ENCODE measurements around the gene CYP46A1. TPM values are rescaled to one million over a fixed set of nuclear protein-coding genes. Genes with fewer than 3 reads are reported as not detected.

The CYP46A1 gene
- total and polyA plus RNA-seq, 3 donors from 2014 or later: 2.5 to 4.6 (median 4.2) TPM

DNA sequence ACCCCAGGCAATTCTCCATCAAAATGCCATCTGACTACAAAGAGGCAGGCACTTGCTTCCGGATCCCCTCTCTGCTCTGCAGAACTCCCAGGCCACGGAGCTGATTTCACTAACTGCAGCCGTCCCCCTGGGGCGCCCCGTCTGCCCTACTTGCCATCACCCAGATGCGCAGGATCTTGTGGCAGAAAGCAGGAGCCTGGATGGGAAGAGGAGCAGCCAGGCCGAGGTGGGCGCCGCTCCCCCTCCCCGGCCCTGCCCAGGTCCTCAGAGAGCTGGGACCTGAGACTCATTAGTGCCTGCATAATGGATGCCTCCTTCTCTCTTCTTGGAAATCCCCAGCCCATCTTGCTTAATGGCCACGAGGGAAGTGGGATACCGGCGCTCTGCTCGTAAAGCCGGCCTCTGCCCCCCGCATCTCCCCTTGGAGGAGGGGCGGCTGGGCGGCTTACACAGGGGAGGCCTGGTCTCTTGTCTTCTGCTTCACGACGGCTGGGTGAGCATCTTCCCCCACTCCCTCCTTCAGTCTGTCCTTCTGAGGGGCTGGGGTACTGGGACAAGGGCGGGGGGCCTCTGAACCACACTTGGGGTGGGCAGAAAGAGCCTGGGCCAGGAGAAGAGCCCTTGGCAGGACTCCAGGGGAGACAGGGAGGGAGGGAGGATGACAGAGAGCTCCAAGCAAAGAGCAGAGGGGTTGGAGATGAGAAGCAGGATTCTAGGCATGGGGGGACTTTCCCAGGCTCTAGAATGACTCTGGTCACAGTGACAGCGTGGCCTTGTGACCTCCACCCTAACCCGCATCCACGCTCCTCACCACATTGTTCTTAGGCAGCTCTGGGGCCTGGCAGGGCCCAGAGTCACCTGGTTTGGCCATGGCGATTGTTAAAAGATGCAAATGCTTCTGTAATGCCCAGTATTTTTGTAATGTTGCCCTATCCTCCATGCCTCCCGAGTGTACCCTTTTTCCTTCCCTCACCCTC, 89.7 kb downstream of the CYP46A1 start:
- H3K27ac ChIP-seq: no peak overlapping the region
- 89 to 91% methylated on average over 22 to 26 of the region's 26 CpGs for WGBS, 2 donors
- no peak for TF ChIP-seq CTCF (IDR thresholded peaks at IDR 0.05)
- no peak for TF ChIP-seq POLR2A (IDR thresholded peaks at IDR 0.05)

DNA sequence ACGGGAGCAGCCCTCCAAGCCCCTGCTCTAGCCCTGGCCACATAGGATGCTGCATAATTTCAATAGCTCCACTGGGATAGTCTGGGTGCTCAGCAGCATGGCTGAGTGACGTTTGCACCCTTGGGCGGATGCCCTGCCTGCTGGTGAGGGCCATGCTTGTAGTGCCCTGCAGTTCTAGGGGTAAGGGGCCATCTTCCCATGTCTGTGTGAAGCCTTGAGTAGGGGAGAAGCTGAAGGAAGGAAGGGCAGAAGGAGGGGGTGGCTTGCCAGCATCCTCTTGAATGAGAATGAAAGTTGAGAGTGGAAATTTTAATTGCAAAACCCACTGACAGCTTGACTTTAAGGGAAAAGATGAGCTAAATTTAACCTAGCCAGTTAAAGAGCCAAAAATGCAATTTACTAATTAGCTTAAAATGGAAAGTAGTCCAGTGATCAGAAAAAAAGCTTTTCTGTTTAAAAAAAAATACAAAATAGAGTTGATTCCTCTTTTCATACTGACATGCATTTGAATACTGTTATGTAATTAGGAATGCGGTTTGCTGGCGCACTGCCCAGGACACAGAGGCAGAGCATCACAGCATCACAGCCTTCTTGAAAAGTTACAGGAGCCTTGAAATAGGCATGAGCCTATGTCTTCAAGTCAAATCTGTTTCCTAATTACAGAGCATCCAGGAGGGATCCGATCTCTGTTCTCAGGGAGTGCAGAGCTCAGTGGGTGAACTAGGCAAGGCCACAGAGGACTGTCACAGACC, 90.6 kb downstream of the CYP46A1 start:
- intact Hi-C loops (cut with DNase I; ENCODE audit: low total_unique reads): no loop called here
- Histone ChIP-seq H3K4me1 (no peaks in the 10 kb centered on the region), H3K4me3 (no peak overlapping the region), H3K9me3 (no peaks in the 10 kb centered on the region), H3K27me3 (no peaks in the 10 kb centered on the region), H3K27ac (no peak overlapping the region), H3K36me3 (ENCODE audit: low read depth, missing control alignments) (no peaks in the 10 kb centered on the region)
- DNase-seq: peak; percentile 69
- WGBS, 2 donors: 67 to 71% methylated on average over 6 of the region's 6 CpGs
- no peak for TF ChIP-seq CTCF (IDR thresholded peaks at IDR 0.05)
- TF ChIP-seq POLR2A (IDR thresholded peaks at IDR 0.05): no peak

More for the DNA sequence above, 89.7 kb downstream of the CYP46A1 start:
- Histone ChIP-seq H3K4me1 (no peaks in the 10 kb centered on the region), H3K36me3 (ENCODE audit: low read depth, missing control alignments) (no peaks in the 10 kb centered on the region), H3K27me3 (no peaks in the 10 kb centered on the region), H3K4me3 (no peak overlapping the region), H3K9me3 (no peaks in the 10 kb centered on the region)
- intact Hi-C loops (cut with DNase I; ENCODE audit: low total_unique reads): no loop called here
- DNase-seq: no peak

GRCh38 chr14:99775351-99775750, 91.3 kb downstream of the CYP46A1 start:
- intact Hi-C loops (cut with DNase I; ENCODE audit: low total_unique reads): no loop called here
- Histone ChIP-seq H3K36me3 (ENCODE audit: low read depth, missing control alignments) (no peaks in the 10 kb centered on the region), H3K27ac (no peak overlapping the region), H3K4me3 (no peak overlapping the region), H3K27me3 (no peaks in the 10 kb centered on the region), H3K4me1 (no peaks in the 10 kb centered on the region), H3K9me3 (no peaks in the 10 kb centered on the region)
- DNase-seq: no peak
- 72 to 85% methylated on average over 9 of the region's 9 CpGs for WGBS, 2 donors
- no peak for TF ChIP-seq CTCF (IDR thresholded peaks at IDR 0.05)

Other genes starting within 250 kb of the CYP46A1 start
- gene SETD3, start 203.4 kb upstream of the CYP46A1 start, total RNA-seq: 100 to 1,000 TPM; 135 to 160 TPM
- 186 TPM for gene SETD3, start 203.4 kb upstream of the CYP46A1 start, polyA plus RNA-seq (ENCODE audit: insufficient read depth, low read depth, low replicate concordance)
- 10 to 100 TPM; 69.1 to 73.1 TPM for gene CCNK, start 202.9 kb upstream of the CYP46A1 start, total RNA-seq
- gene CCNK, start 202.9 kb upstream of the CYP46A1 start, polyA plus RNA-seq (ENCODE audit: insufficient read depth, low read depth, low replicate concordance): 134 TPM
- gene CCDC85C, start 80.1 kb upstream of the CYP46A1 start, total RNA-seq: 10 to 100 TPM; 26.4 to 28.3 TPM
- gene CCDC85C, start 80.1 kb upstream of the CYP46A1 start, polyA plus RNA-seq (ENCODE audit: insufficient read depth, low read depth, low replicate concordance): 25.6 TPM
- 1 to 10 TPM; 2.7 to 3.9 TPM for gene HHIPL1, start 39.2 kb upstream of the CYP46A1 start, total RNA-seq
- gene HHIPL1, start 39.2 kb upstream of the CYP46A1 start, polyA plus RNA-seq (ENCODE audit: insufficient read depth, low read depth, low replicate concordance): 1.0 TPM
- 10 to 100 TPM; 22.0 to 22.7 TPM for gene EML1, start 109.1 kb downstream of the CYP46A1 start, total RNA-seq
- 18.1 TPM for gene EML1, start 109.1 kb downstream of the CYP46A1 start, polyA plus RNA-seq (ENCODE audit: insufficient read depth, low read depth, low replicate concordance)